C4-2B (cell line): ENCODE data around the gene KAT7.

Experiments
- H3K27ac ChIP-seq: fragments of 450-650 bp; 2 replicates; pipeline ENCODE4 v1.5.1; 2017
- ZFX ChIP-seq: fragments of 450-650 bp; IDR thresholded peaks from 2 replicates; pipeline ENCODE4 v1.6.1; 2017
- TF ChIP-seq, protein P1 (sequence below): fragments of 450-650 bp; conservative IDR thresholded peaks from 2 replicates; pipeline ENCODE4 v1.5.1; 2017; ENCODE audit warnings: mild to moderate bottlenecking

KAT7 gene

DNA sequence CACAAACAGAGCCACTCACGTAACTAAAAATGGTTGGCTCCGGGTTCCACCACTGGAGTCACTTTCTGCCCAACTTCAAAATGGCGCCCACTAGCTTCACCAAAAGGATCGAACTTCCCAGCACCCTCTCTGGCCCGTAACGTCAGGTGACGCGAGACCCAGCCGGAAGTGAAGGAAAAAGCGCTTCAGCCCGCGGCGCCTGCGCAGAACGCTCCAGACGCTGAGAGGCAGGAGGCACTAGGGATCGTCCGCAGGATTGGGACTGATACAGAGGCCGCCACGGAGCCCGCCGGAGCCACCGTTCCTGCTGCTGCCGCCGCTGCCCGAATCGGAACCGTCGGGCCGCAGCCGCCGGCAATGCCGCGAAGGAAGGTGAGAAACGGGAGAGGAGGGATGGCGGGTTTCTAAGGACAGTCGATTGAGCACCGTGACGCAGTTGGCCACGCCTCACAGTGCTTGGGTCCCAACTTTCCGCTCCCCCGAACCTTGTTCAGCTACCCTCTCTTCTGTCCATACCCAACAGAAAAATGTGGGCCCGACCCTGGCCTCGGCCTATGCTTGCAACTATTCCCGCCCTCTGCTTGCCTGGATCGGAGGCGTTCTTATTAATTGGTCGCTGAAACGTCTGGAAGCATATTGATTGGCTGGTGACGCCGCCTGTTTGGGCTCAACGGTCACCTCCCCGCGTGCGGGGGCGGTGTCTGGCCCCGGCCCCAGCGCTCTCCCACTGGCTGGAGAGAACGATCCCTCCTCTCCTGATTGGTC lies at the start of gene KAT7:
KAT7 (plus strand) TSS at position 204 of the 765 bp plus-strand sequence; CDS start at position 358, 154 bp downstream.
- H3K27ac ChIP-seq = peak within 1 kb of the TSS; percentile 99
- TF ChIP-seq, protein P1, sequence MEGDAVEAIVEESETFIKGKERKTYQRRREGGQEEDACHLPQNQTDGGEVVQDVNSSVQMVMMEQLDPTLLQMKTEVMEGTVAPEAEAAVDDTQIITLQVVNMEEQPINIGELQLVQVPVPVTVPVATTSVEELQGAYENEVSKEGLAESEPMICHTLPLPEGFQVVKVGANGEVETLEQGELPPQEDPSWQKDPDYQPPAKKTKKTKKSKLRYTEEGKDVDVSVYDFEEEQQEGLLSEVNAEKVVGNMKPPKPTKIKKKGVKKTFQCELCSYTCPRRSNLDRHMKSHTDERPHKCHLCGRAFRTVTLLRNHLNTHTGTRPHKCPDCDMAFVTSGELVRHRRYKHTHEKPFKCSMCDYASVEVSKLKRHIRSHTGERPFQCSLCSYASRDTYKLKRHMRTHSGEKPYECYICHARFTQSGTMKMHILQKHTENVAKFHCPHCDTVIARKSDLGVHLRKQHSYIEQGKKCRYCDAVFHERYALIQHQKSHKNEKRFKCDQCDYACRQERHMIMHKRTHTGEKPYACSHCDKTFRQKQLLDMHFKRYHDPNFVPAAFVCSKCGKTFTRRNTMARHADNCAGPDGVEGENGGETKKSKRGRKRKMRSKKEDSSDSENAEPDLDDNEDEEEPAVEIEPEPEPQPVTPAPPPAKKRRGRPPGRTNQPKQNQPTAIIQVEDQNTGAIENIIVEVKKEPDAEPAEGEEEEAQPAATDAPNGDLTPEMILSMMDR = no peak
- TF ChIP-seq ZFX = peak; percentile 82

DNA sequence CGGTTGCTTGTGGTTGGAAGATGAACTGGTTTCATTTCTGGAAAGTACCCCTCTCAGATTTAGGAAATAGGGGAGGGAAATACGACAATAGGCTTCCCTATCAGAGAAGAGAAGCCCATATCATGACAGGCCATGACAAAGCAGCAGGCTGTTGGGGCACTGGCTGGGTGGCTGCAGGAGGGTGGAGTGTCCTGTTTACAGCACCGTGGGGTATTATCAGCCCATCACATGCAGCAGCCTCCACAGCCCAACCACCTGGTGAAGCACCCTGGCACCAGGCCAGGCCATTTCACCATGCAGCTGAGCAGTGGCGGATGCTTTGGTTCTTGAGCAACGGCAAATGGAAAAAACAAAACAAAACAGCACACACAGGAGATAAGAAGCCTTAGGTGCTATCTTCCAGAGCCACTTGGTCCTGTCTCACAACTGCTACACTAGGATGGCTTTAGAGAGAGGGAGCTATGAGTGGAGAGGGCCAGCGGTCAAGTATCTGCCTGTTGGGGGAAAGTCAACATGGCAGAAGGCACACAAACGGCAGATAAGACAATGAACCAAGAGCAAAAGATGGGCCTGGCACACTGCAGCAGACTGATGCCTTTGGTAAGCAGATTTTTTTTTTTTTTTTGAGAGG lies 48.7 kb upstream of the KAT7 start:
- TF ChIP-seq ZFX = no peak
- TF ChIP-seq, protein P1 = no peak
- no peak overlapping the region for H3K27ac ChIP-seq

DNA sequence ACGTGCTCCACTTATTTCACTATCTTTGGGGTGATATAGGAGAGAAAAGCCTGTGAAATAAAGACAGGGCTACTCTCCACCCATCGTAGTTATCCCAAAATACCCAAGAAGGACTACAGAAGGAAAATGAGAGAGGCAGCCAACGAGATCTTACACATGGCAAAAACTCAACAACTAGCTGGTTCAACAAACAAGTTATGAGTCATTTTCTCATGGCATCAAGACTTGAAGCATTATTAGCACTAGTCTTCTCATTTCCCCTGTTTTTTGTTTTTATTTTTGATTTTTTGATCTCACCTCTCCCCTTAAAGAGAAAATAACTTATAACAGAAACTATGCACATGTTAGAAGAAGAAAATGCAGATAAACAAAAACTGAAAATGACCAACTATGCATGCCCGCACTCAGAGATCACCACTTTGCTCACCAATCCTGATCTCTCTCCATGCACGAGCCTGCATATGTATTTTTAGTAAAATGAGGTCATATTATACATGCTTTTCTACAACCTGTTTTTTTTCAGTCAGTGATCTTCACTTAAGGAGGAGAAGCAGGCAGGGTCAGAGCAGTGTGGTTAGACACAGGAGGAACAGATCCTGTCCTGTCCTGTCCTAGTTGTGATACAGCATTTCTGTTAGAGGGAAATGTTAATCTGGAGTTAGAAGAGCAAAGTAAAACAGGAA lies 47.3 kb upstream of the KAT7 start:
- no peak overlapping the region for H3K27ac ChIP-seq
- TF ChIP-seq ZFX = no peak
- TF ChIP-seq, protein P1 = no peak

DNA sequence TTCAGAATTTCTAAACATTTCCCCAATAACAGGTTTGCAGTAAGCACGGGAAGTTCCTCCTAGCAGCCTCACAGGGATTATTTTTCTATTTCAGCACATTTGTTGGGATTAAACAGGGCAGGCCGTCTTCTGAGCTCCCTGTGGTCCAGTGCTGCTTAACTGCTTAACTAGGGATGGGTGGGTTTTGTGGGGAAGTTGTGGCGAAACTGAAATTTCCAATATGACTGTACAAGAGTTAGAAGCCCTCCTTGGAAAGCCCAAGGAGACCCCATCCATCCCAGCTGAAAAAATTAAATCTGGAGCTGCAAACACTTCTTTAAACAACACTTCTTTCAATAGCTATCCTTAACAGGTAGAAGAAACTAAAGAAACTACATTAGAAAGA lies 46.8 kb upstream of the KAT7 start:
- no peak overlapping the region for H3K27ac ChIP-seq
- TF ChIP-seq ZFX = no peak
- TF ChIP-seq, protein P1 = no peak

DNA sequence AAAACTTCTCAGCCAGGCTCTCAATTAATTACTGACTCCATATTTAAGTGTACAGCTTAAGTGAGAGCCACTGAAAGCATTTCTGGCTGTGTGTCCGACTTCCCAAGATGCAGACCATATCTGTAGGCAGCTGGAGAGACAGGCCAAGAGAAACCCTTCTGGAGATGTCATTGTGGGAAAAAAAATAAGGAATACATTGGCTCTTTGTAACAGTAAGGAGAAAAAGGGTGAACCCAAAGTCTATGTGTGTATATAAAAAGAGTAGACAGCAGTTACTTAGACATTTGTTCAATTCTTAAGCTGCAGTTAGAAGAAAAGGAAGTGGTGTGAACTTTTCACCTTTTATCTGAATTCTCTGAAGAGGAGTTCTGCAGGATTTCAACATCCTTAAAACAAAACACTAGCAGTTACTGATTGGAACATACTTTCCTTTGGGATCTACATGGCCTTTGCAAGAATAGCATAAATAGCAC lies 46.3 kb upstream of the KAT7 start:
- TF ChIP-seq, protein P1 = no peak
- TF ChIP-seq ZFX = no peak
- no peak overlapping the region for H3K27ac ChIP-seq

DNA sequence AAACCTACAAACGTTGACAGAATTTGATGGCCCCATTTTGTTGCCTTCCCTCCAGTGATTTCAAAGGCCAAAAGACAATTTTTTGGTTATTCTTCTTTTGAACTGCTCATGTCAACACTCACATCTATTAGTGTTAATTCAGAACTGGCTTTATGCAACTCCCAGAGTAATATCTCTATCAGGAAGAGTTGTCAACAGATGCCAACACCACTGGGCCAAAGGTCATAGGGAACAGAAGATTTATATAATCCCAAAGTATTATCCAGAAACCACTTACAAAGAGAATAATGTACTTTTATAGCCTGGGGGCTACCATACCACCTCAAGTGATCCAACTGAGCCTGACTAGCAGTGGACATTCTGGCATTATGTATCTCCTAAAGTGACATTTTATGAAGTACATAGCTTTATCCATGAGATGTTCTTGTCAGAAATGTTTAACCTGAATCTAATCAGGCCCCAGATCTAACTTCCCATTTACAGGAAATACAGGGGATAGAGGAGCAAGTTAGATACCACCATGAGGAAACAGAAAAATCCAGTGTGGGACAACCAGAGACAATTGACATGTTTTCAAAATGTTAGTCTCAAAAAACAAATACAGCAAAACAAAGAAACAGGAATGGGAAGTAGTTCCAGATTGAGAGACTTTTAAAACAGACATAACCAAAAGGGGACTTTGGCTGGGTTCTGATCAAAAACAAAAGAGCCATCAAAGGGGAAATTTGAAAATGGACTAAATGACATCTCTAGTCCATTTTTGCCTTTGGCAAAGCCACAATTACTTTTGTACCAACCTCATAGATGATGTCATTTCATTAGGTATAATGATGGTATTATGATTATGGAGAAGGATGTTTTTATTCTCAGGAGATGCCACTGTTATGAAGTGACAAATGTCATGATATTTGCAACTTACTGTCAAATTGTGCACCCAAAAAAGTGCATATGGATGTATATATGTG lies 43.0 kb upstream of the KAT7 start:
- H3K27ac ChIP-seq = no peak overlapping the region
- TF ChIP-seq ZFX = no peak
- TF ChIP-seq, protein P1 = no peak
